ENCODE measurements around the gene TEAD4. TPM values are rescaled to one million over a fixed set of nuclear protein-coding genes. Genes with fewer than 3 reads are reported as not detected.

TEAD4 gene
- total RNA-seq, 1 experiment from 2014 or later, result 127 TPM

DNA sequence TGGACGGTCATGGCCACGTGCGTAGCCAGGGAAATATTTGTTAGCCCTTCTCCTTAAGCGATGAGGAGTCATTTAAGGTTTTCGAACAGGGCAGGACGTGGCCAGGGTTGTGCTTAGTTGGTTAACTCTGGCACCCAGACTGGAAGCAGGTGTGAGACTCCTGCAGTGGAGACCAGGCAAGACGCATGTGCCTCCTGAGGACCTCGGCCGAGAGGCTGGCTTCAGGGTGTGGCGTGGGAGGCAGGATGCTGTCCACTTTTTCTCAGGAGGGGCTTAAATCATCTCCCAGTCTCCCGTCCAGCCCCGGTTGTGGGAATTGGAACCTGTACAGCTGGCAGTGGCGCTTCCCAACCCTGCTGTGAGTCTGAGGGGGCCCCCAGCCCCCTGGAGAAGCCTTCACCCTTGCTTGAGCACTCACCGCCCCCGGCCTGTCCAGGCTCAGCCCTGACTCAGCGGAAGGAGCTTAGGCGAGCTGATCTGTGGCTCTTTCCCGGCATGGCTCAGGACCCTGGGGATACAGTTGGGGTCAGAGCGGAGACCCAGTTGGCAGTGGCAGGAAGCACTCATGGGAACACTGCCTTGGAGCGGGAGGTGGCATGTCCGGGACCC is 71.7 kb downstream of the TEAD4 start:
- Histone ChIP-seq H2BK120ac (ENCODE audit: low read depth, low read length, poor library complexity, severe bottlenecking) (no peak overlapping the region), H3K23me2 (ENCODE audit: insufficient read length, low read depth, low read length, poor library complexity, severe bottlenecking) (no peaks in the 10 kb centered on the region), H3K9me3 (ENCODE audit: control insufficient read depth, low read depth, low read length) (no peaks in the 10 kb centered on the region), H3K9ac (ENCODE audit: extremely low read depth, insufficient read length, low read length) (no peak overlapping the region), H3K27me3 (ENCODE audit: insufficient read depth, low read length) (no peaks in the 10 kb centered on the region), H3K56ac (ENCODE audit: insufficient read length, low read depth, low read length) (no peak overlapping the region), H3K14ac (ENCODE audit: insufficient read depth, low read length) (no peak overlapping the region), H3T11ph (ENCODE audit: low read length) (no peak overlapping the region), H3K4me1 (ENCODE audit: insufficient read depth, low read length) (no peaks in the 10 kb centered on the region), H3K4ac (ENCODE audit: low read depth, low read length) (no peak overlapping the region), H3K79me1 (ENCODE audit: insufficient read depth, low read depth, low read length, poor library complexity, severe bottlenecking) (no peaks in the 10 kb centered on the region), H4K91ac (ENCODE audit: insufficient read length, low read depth, low read length) (no peak overlapping the region), H3K4me2 (ENCODE audit: insufficient read depth, insufficient read length, low read length) (no peak overlapping the region), H4K5ac (ENCODE audit: insufficient read length, low read depth, low read length) (no peak overlapping the region), H2BK5ac (ENCODE audit: insufficient read length, low read length) (no peak overlapping the region), H3K23ac (ENCODE audit: insufficient read length, low read depth, low read length) (no peak overlapping the region), H3K79me2 (ENCODE audit: insufficient read depth, low read length) (no peaks in the 10 kb centered on the region), H2BK12ac (ENCODE audit: insufficient read length, low read depth, low read length) (no peak overlapping the region), H4K8ac (replicated peaks; ENCODE audit: insufficient read length, low read depth, low read length) (no peak overlapping the region), H3K18ac (ENCODE audit: insufficient read length, low read depth, low read length) (no peak overlapping the region), H2AK5ac (ENCODE audit: insufficient read length, low read length) (no peak overlapping the region), H4K20me1 (ENCODE audit: control insufficient read depth, insufficient read depth, insufficient read length) (no peaks in the 10 kb centered on the region), H2BK15ac (ENCODE audit: low read depth, low read length) (no peak overlapping the region), H2AFZ (ENCODE audit: low read length) (no peak overlapping the region), H2BK20ac (ENCODE audit: low read depth, low read length, poor library complexity, severe bottlenecking) (no peak overlapping the region), H3K27ac (ENCODE audit: insufficient read length, low read depth, low read length) (no peak overlapping the region)
- H3K36me3 Mint-ChIP-seq (ENCODE audit: insufficient read depth in 1 of 3, low read depth in 3 of 3), result peaks cover 7 to 68% (median 45%) of the 10 kb centered on the region in 3 experiments; a peak in 6 of 7 replicates
- peak overlapping the region in 2 of 3 experiments; percentile 14 to 89; a peak in 2 of 7 replicates for H3K27ac Mint-ChIP-seq
- H3K9me3 Mint-ChIP-seq, result no peaks in the 10 kb centered on the region
- H3K4me3 Mint-ChIP-seq, result no peak overlapping the region
- no CpG with 5 or more reads among the region's 21 CpGs for WGBS (ENCODE audit: extremely low coverage, insufficient read length, low lambda C conversion rate)
- no peaks in the 10 kb centered on the region; the same call in 1 of the 2 replicates for H3K27me3 Mint-ChIP-seq (ENCODE audit: low read depth)
- H3K4me1 Mint-ChIP-seq, result peaks cover 7 to 15% of the 10 kb centered on the region in 2 experiments
- TF ChIP-seq, protein P1, sequence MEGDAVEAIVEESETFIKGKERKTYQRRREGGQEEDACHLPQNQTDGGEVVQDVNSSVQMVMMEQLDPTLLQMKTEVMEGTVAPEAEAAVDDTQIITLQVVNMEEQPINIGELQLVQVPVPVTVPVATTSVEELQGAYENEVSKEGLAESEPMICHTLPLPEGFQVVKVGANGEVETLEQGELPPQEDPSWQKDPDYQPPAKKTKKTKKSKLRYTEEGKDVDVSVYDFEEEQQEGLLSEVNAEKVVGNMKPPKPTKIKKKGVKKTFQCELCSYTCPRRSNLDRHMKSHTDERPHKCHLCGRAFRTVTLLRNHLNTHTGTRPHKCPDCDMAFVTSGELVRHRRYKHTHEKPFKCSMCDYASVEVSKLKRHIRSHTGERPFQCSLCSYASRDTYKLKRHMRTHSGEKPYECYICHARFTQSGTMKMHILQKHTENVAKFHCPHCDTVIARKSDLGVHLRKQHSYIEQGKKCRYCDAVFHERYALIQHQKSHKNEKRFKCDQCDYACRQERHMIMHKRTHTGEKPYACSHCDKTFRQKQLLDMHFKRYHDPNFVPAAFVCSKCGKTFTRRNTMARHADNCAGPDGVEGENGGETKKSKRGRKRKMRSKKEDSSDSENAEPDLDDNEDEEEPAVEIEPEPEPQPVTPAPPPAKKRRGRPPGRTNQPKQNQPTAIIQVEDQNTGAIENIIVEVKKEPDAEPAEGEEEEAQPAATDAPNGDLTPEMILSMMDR (conservative IDR thresholded peaks at IDR 0.05), result no peak
- DNase-seq, result no peak
